ENCODE data around the gene TBC1D2B. TPM values are rescaled to one million over a fixed set of nuclear protein-coding genes. Genes with fewer than 3 reads are reported as not detected.

TBC1D2B gene
- total RNA-seq, 1 experiment from 2014 or later, result 18.3 TPM

DNA sequence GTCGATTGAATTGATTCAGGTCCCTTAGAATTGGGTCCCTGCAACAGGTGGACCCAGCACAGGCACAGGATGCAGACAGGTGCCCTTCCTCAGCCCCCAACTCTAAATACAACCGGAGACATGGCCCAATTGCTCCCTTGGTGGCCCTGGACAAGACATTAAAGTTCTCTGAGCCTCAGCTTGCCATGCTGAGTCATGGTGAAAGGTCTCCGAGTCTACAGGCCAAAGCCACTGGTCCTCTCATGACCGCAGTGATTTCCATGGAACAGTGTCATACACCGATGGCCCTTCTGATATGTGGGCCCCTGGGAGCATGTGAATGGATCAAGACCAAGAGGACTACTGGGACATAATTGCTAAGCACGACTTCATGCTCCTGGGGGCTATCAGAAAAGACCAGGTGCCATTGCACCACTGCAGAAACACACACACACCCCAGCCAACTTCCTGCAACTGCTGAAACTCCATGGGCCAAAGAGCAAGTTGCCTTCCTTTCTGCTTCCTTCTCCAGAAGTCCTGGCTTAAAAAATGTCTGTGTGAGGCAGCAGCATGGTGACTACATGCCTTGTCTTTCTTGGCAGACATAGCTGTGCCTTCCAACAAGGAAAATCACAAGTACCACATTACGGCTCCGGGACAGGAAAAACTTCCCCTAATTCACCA lies 38.8 kb downstream of the TBC1D2B start:
- ChIA-PET CTCF (no interaction called here), POLR2A (no interaction called here)
- no peaks in the 10 kb centered on the region for H3K9me3 Mint-ChIP-seq
- TF ChIP-seq E2F4 (CRISPR knock-in tag; IDR thresholded peaks at IDR 0.05; ENCODE audit: borderline replicate concordance, low read depth) (no peak), ZNF317 (CRISPR knock-in tag; IDR thresholded peaks at IDR 0.05; ENCODE audit: borderline replicate concordance, low read depth) (no peak), CREM (CRISPR knock-in tag; IDR thresholded peaks at IDR 0.05) (no peak), NR1H2 (CRISPR knock-in tag; IDR thresholded peaks at IDR 0.05) (no peak), KAT7 (CRISPR knock-in tag; IDR thresholded peaks at IDR 0.05; ENCODE audit: borderline replicate concordance) (no peak), ZNF396 (CRISPR knock-in tag; IDR thresholded peaks at IDR 0.05; ENCODE audit: borderline replicate concordance) (no peak), PRRX2 (CRISPR knock-in tag; IDR thresholded peaks at IDR 0.05) (no peak), NFATC4 (CRISPR knock-in tag; IDR thresholded peaks at IDR 0.05) (no peak), ETV6 (CRISPR knock-in tag; IDR thresholded peaks at IDR 0.05) (no peak), OVOL2 (CRISPR knock-in tag; IDR thresholded peaks at IDR 0.05; ENCODE audit: borderline replicate concordance) (no peak)
- H3K4me1 Mint-ChIP-seq, result peaks cover 6% of the 10 kb centered on the region
- DNase-seq (ENCODE audit: low spot score), result no peak
- H3K27me3 Mint-ChIP-seq (ENCODE audit: low read depth), result no peaks in the 10 kb centered on the region
- H3K4me3 Mint-ChIP-seq, result no peak overlapping the region
- no peak for ATAC-seq
- H3K36me3 Mint-ChIP-seq, result no peaks in the 10 kb centered on the region
- peak overlapping the region; percentile 54 for H3K27ac Mint-ChIP-seq

- ATAC-seq, result no peak
- TF ChIP-seq ZNF317 (CRISPR knock-in tag; IDR thresholded peaks at IDR 0.05; ENCODE audit: borderline replicate concordance, low read depth) (no peak), SMAD3 (CRISPR knock-in tag; IDR thresholded peaks at IDR 0.05; ENCODE audit: borderline replicate concordance) (no peak), GABPB1 (CRISPR knock-in tag; IDR thresholded peaks at IDR 0.05) (no peak), NR3C1 (CRISPR knock-in tag; conservative IDR thresholded peaks at IDR 0.05; ENCODE audit: low read depth) (no peak), USF2 (CRISPR knock-in tag; IDR thresholded peaks at IDR 0.05) (no peak), RORB (CRISPR knock-in tag; IDR thresholded peaks at IDR 0.05) (no peak), IRF2 (CRISPR knock-in tag; IDR thresholded peaks at IDR 0.05; ENCODE audit: borderline replicate concordance, low read depth) (no peak), SOX15 (CRISPR knock-in tag; IDR thresholded peaks at IDR 0.05) (no peak), FOXP1 (CRISPR knock-in tag; IDR thresholded peaks at IDR 0.05; ENCODE audit: borderline replicate concordance) (no peak), ATF2 (CRISPR knock-in tag; IDR thresholded peaks at IDR 0.05; ENCODE audit: borderline replicate concordance, low read depth) (no peak)
- TF ChIP-seq, protein P1, sequence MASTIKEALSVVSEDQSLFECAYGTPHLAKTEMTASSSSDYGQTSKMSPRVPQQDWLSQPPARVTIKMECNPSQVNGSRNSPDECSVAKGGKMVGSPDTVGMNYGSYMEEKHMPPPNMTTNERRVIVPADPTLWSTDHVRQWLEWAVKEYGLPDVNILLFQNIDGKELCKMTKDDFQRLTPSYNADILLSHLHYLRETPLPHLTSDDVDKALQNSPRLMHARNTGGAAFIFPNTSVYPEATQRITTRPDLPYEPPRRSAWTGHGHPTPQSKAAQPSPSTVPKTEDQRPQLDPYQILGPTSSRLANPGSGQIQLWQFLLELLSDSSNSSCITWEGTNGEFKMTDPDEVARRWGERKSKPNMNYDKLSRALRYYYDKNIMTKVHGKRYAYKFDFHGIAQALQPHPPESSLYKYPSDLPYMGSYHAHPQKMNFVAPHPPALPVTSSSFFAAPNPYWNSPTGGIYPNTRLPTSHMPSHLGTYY (CRISPR knock-in tag; IDR thresholded peaks at IDR 0.05), result no peak
- TF ChIP-seq, protein P2, sequence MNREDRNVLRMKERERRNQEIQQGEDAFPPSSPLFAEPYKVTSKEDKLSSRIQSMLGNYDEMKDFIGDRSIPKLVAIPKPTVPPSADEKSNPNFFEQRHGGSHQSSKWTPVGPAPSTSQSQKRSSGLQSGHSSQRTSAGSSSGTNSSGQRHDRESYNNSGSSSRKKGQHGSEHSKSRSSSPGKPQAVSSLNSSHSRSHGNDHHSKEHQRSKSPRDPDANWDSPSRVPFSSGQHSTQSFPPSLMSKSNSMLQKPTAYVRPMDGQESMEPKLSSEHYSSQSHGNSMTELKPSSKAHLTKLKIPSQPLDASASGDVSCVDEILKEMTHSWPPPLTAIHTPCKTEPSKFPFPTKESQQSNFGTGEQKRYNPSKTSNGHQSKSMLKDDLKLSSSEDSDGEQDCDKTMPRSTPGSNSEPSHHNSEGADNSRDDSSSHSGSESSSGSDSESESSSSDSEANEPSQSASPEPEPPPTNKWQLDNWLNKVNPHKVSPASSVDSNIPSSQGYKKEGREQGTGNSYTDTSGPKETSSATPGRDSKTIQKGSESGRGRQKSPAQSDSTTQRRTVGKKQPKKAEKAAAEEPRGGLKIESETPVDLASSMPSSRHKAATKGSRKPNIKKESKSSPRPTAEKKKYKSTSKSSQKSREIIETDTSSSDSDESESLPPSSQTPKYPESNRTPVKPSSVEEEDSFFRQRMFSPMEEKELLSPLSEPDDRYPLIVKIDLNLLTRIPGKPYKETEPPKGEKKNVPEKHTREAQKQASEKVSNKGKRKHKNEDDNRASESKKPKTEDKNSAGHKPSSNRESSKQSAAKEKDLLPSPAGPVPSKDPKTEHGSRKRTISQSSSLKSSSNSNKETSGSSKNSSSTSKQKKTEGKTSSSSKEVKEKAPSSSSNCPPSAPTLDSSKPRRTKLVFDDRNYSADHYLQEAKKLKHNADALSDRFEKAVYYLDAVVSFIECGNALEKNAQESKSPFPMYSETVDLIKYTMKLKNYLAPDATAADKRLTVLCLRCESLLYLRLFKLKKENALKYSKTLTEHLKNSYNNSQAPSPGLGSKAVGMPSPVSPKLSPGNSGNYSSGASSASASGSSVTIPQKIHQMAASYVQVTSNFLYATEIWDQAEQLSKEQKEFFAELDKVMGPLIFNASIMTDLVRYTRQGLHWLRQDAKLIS (CRISPR knock-in tag; IDR thresholded peaks at IDR 0.05; ENCODE audit: borderline replicate concordance), result no peak
- TF ChIP-seq, protein P3, sequence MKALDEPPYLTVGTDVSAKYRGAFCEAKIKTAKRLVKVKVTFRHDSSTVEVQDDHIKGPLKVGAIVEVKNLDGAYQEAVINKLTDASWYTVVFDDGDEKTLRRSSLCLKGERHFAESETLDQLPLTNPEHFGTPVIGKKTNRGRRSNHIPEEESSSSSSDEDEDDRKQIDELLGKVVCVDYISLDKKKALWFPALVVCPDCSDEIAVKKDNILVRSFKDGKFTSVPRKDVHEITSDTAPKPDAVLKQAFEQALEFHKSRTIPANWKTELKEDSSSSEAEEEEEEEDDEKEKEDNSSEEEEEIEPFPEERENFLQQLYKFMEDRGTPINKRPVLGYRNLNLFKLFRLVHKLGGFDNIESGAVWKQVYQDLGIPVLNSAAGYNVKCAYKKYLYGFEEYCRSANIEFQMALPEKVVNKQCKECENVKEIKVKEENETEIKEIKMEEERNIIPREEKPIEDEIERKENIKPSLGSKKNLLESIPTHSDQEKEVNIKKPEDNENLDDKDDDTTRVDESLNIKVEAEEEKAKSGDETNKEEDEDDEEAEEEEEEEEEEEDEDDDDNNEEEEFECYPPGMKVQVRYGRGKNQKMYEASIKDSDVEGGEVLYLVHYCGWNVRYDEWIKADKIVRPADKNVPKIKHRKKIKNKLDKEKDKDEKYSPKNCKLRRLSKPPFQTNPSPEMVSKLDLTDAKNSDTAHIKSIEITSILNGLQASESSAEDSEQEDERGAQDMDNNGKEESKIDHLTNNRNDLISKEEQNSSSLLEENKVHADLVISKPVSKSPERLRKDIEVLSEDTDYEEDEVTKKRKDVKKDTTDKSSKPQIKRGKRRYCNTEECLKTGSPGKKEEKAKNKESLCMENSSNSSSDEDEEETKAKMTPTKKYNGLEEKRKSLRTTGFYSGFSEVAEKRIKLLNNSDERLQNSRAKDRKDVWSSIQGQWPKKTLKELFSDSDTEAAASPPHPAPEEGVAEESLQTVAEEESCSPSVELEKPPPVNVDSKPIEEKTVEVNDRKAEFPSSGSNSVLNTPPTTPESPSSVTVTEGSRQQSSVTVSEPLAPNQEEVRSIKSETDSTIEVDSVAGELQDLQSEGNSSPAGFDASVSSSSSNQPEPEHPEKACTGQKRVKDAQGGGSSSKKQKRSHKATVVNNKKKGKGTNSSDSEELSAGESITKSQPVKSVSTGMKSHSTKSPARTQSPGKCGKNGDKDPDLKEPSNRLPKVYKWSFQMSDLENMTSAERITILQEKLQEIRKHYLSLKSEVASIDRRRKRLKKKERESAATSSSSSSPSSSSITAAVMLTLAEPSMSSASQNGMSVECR (CRISPR knock-in tag; IDR thresholded peaks at IDR 0.05; ENCODE audit: borderline replicate concordance), result no peak
Observed at GRCh38 chr15:78037779-78038305, 39.7 kb downstream of the TBC1D2B start.

More at GRCh38 chr15:78037779-78038305, 39.7 kb downstream of the TBC1D2B start:
- Mint-ChIP-seq H3K27me3 (ENCODE audit: low read depth) (no peaks in the 10 kb centered on the region), H3K36me3 (no peaks in the 10 kb centered on the region), H3K27ac (peak overlapping the region; percentile 54), H3K9me3 (no peaks in the 10 kb centered on the region), H3K4me3 (no peak overlapping the region), H3K4me1 (peaks cover 6% of the 10 kb centered on the region)
- ChIA-PET CTCF (no interaction called here), POLR2A (no interaction called here)
- DNase-seq (ENCODE audit: low spot score), result no peak

All from WTC11 (cell line).